HepG2 (cell line): ENCODE data around the gene LRIG1. TPM values are rescaled to one million over a fixed set of nuclear protein-coding genes. Genes with fewer than 3 reads are reported as not detected.

Source experiments
- FLYWCH1 ChIP-seq: sonication (generic); formaldehyde crosslinking; IDR thresholded peaks from 2 replicates; pipeline ENCODE4 v1.8.1; 2023; ENCODE audit warnings: mild to moderate bottlenecking, missing genetic modification reagents
- USF2 ChIP-seq, 2 experiments: sonication (generic) in 1 of 2; formaldehyde crosslinking in 1 of 2; IDR thresholded peaks; 2 replicates each; pipeline versions ENCODE4 v1.5.1 to v1.6.1; 2011 to 2020; ENCODE audit warnings: borderline replicate concordance in 1 of 2, low read depth in 1 of 2, low read length in 1 of 2, mild to moderate bottlenecking in 1 of 2, missing genetic modification reagents in 1 of 2, moderate library complexity in 1 of 2
- ZNF124 ChIP-seq: sonication (generic); formaldehyde crosslinking; IDR thresholded peaks from 2 replicates; pipeline ENCODE4 v1.4.0; 2020; ENCODE audit warnings: missing genetic modification reagents
- ZNF20 ChIP-seq: sonication (generic); formaldehyde crosslinking; IDR thresholded peaks from 2 replicates; pipeline ENCODE4 v1.4.0; 2020; ENCODE audit warnings: mild to moderate bottlenecking, moderate library complexity, missing genetic modification reagents
- polyA plus RNA-seq, 8 experiments: library from polyadenylated mRNA; depleted of rRNA in 3 of 8; stranded (reverse) in 7 of 8; unstranded in 1 of 8; fragments of >200 nt; fragmentation: Illumina TruSeq in 4 of 8; extraction: Trizol in 4 of 8; gene quantifications; 2 replicates each; pipeline versions ENCODE4 v1.2.1 to v1.2.3, GENCODE V29; 2011 to 2016; ENCODE audit warnings: low read depth in 4 of 8, missing spikeins in 1 of 8, mixed read lengths in 1 of 8; ENCODE audit not compliant: insufficient read depth in 1 of 8
- total RNA-seq, 5 experiments: library from RNA; depleted of rRNA; stranded (reverse); fragments of >200 nt; fragmentation: Illumina TruSeq; extraction: Trizol; gene quantifications; 2 replicates each; pipeline ENCODE4 v1.2.3, GENCODE V29; 2016; ENCODE audit warnings: low read depth in 1 of 5
- TF ChIP-seq, protein P1 (sequence below): sonication (generic); formaldehyde crosslinking; IDR thresholded peaks from 2 replicates; pipeline ENCODE4 v1.4.0; 2020; ENCODE audit warnings: mild to moderate bottlenecking, missing genetic modification reagents
- TF ChIP-seq, protein P2 (sequence below): IDR thresholded peaks from 2 replicates; pipeline ENCODE4 v1.6.1; 2016; ENCODE audit warnings: mild to moderate bottlenecking

LRIG1 gene
- total and polyA plus RNA-seq, 2 of the 13 experiments (the other 11 are each of a cell fraction or from before 2014, with no cell fraction given), result 17.8 to 24.8 TPM

DNA sequence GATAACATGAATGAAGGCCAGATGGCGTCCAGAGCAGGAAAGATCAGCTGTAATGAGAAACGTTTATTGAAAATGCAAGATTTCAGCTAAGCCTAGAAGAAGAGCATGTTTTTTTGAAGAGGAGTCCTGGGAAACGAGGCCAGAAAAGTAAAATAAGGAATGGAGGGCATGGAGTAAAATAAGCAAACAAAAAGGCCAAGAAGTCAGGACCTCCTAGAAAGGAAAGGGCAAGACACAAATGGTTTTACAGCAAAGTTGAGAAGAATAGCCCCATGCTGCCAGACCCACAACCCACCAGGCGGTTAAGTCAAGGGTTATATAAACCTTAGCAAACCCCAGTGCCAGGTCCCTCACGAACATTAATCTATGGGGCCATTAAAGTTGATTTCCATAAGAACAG lies 30.5 kb downstream of the LRIG1 start (continued):
- TF ChIP-seq USF2 (IDR thresholded peaks at IDR 0.05; ENCODE audit: low read depth, low read length) (no peak), USF2 (CRISPR knock-in tag; IDR thresholded peaks at IDR 0.05; ENCODE audit: borderline replicate concordance) (no peak), FLYWCH1 (CRISPR knock-in tag) (no peak), ZNF124 (CRISPR knock-in tag) (no peak), ZNF20 (CRISPR knock-in tag) (no peak)
- TF ChIP-seq, protein P1, sequence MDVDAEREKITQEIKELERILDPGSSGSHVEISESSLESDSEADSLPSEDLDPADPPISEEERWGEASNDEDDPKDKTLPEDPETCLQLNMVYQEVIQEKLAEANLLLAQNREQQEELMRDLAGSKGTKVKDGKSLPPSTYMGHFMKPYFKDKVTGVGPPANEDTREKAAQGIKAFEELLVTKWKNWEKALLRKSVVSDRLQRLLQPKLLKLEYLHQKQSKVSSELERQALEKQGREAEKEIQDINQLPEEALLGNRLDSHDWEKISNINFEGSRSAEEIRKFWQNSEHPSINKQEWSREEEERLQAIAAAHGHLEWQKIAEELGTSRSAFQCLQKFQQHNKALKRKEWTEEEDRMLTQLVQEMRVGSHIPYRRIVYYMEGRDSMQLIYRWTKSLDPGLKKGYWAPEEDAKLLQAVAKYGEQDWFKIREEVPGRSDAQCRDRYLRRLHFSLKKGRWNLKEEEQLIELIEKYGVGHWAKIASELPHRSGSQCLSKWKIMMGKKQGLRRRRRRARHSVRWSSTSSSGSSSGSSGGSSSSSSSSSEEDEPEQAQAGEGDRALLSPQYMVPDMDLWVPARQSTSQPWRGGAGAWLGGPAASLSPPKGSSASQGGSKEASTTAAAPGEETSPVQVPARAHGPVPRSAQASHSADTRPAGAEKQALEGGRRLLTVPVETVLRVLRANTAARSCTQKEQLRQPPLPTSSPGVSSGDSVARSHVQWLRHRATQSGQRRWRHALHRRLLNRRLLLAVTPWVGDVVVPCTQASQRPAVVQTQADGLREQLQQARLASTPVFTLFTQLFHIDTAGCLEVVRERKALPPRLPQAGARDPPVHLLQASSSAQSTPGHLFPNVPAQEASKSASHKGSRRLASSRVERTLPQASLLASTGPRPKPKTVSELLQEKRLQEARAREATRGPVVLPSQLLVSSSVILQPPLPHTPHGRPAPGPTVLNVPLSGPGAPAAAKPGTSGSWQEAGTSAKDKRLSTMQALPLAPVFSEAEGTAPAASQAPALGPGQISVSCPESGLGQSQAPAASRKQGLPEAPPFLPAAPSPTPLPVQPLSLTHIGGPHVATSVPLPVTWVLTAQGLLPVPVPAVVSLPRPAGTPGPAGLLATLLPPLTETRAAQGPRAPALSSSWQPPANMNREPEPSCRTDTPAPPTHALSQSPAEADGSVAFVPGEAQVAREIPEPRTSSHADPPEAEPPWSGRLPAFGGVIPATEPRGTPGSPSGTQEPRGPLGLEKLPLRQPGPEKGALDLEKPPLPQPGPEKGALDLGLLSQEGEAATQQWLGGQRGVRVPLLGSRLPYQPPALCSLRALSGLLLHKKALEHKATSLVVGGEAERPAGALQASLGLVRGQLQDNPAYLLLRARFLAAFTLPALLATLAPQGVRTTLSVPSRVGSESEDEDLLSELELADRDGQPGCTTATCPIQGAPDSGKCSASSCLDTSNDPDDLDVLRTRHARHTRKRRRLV (CRISPR knock-in tag), result no peak
- TF ChIP-seq, protein P2, sequence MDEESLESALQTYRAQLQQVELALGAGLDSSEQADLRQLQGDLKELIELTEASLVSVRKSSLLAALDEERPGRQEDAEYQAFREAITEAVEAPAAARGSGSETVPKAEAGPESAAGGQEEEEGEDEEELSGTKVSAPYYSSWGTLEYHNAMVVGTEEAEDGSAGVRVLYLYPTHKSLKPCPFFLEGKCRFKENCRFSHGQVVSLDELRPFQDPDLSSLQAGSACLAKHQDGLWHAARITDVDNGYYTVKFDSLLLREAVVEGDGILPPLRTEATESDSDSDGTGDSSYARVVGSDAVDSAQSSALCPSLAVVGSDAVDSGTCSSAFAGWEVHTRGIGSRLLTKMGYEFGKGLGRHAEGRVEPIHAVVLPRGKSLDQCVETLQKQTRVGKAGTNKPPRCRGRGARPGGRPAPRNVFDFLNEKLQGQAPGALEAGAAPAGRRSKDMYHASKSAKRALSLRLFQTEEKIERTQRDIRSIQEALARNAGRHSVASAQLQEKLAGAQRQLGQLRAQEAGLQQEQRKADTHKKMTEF (CRISPR knock-in tag), result no peak
